ENCODE results near the gene PLCB1.
A peak's percentile ranks its signal among the peaks of the same experiment; 100 is the strongest.

Gene PLCB1

DNA sequence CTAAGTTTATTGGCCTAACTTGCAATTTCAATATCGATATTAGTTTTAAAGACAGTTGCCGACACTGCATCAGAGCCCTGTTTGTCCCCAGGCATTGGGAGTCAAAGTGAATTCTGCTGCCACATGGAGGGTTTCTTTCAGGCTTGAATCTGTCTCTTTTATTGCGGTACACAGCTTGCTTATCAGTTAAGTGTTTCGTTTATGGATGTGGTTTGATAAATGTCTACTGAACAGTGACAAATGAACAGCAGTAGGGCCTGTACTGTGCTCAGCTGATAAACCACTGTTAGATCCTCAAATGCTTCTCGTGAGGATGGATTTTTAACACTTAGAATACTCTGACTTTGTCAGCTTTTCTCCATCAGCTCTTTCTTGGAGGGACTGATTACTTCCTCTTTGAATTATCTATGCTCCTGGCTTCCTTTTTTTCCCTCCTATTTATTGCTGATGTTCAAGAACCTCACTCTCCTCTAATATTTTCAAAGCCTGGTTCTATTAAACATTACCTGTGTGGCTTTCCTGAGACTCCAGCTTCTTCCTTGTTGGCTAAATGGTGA is 240.8 kb downstream of the PLCB1 start:
- Histone ChIP-seq H3K4me1 (ENCODE audit: insufficient read depth, low read length) (peaks cover 31% of the 10 kb centered on the region), H3K36me3 (ENCODE audit: insufficient read depth, low read length) (0 out of 2 replicates have a peak, but pooled peaks cover 4% of the 10 kb centered on the region), H3K4me2 (ENCODE audit: insufficient read depth, low read length) (no peak overlapping the region), H2AFZ (ENCODE audit: low read depth, low read length) (no peak overlapping the region), H3K4me3 (ENCODE audit: low read depth in 1 of 2, low read length in 2 of 2) (no peak overlapping the region), H3K27ac (ENCODE audit: low read length) (no peak overlapping the region; the same call in 1 of the 2 replicates), H4K20me1 (ENCODE audit: insufficient read depth, low read length) (0 out of 2 replicates have a peak, but pooled peaks cover 3% of the 10 kb centered on the region), H3K9ac (ENCODE audit: low read depth, low read length) (no peak overlapping the region), H3K9me3 (ENCODE audit: insufficient read depth, low read length, severe bottlenecking) (no peaks in the 10 kb centered on the region), H3K27me3 (ENCODE audit: insufficient read depth, low read length, poor library complexity) (no peaks in the 10 kb centered on the region), H3K79me2 (ENCODE audit: insufficient read depth, low read length) (peaks cover 26% of the 10 kb centered on the region)
- DNase-seq (no peak), ATAC-seq (ENCODE audit: insufficient read depth, low read depth) (peak; percentile 63)
- TF ChIP-seq, protein P1, sequence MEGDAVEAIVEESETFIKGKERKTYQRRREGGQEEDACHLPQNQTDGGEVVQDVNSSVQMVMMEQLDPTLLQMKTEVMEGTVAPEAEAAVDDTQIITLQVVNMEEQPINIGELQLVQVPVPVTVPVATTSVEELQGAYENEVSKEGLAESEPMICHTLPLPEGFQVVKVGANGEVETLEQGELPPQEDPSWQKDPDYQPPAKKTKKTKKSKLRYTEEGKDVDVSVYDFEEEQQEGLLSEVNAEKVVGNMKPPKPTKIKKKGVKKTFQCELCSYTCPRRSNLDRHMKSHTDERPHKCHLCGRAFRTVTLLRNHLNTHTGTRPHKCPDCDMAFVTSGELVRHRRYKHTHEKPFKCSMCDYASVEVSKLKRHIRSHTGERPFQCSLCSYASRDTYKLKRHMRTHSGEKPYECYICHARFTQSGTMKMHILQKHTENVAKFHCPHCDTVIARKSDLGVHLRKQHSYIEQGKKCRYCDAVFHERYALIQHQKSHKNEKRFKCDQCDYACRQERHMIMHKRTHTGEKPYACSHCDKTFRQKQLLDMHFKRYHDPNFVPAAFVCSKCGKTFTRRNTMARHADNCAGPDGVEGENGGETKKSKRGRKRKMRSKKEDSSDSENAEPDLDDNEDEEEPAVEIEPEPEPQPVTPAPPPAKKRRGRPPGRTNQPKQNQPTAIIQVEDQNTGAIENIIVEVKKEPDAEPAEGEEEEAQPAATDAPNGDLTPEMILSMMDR (IDR thresholded peaks at IDR 0.05; ENCODE audit: borderline replicate concordance, extremely low read depth, low read length, poor library complexity, severe bottlenecking), result no peak
- TF ChIP-seq EZH2 (IDR thresholded peaks at IDR 0.05; ENCODE audit: borderline replicate concordance, low read depth, low read length, severe bottlenecking), result no peak

DNA sequence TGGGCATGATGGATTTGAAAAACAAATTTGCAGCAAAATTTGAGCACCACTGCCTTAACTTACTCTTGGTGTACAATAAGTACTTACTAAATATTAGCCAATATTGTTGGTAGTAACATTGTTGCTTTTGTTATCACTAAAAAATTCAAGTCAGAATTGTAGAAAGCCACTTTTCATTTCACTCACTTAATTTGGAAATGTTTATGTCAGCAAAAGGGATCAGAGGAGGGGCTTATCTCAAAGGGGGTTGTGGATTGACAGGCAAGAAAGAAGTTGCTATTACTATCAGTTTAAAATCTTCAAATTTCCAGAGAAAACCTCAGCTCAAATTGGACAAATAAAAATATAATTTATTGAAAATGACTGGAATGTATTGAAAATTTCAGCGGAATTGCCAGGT is 241.5 kb downstream of the PLCB1 start:
- Histone ChIP-seq H3K9me3 (ENCODE audit: insufficient read depth, low read length, severe bottlenecking) (no peaks in the 10 kb centered on the region), H4K20me1 (ENCODE audit: insufficient read depth, low read length) (0 out of 2 replicates have a peak, but pooled peaks cover 3% of the 10 kb centered on the region), H3K4me3 (ENCODE audit: low read depth in 1 of 2, low read length in 2 of 2) (no peak overlapping the region), H3K27me3 (ENCODE audit: insufficient read depth, low read length, poor library complexity) (no peaks in the 10 kb centered on the region), H2AFZ (ENCODE audit: low read depth, low read length) (no peak overlapping the region), H3K36me3 (ENCODE audit: insufficient read depth, low read length) (0 out of 2 replicates have a peak, but pooled peaks cover 4% of the 10 kb centered on the region), H3K4me2 (ENCODE audit: insufficient read depth, low read length) (no peak overlapping the region), H3K79me2 (ENCODE audit: insufficient read depth, low read length) (peaks cover 26% of the 10 kb centered on the region), H3K9ac (ENCODE audit: low read depth, low read length) (no peak overlapping the region), H3K27ac (ENCODE audit: low read length) (no peak overlapping the region), H3K4me1 (ENCODE audit: insufficient read depth, low read length) (peaks cover 25% of the 10 kb centered on the region)
- no peak for DNase-seq
- no peak for ATAC-seq (ENCODE audit: insufficient read depth, low read depth)
- TF ChIP-seq, protein P1 (IDR thresholded peaks at IDR 0.05; ENCODE audit: borderline replicate concordance, extremely low read depth, low read length, poor library complexity, severe bottlenecking), result no peak
- TF ChIP-seq EZH2 (IDR thresholded peaks at IDR 0.05; ENCODE audit: borderline replicate concordance, low read depth, low read length, severe bottlenecking), result no peak

DNA sequence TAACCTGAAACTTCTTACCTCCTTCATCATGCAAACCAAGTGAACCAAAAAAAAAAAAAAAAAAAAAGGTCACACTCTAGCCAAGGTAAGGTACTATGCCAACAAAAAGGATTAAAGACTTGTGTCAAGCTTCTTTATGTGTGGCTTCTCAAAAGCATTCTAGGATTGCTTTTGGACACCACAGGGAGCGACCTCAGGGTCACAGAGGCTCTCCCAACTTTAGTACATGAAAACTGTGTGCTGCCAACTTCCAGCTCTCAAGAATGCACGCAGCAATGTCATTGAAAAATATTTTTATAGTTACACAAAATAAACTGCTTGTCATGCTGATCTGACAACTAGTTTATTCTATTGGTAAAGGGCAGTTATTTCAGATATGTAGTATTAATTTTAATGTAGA is 243.8 kb downstream of the PLCB1 start:
- Histone ChIP-seq H3K4me1 (ENCODE audit: insufficient read depth, low read length) (peaks cover 10% of the 10 kb centered on the region), H3K36me3 (ENCODE audit: insufficient read depth, low read length) (0 out of 2 replicates have a peak, but pooled peaks cover 4% of the 10 kb centered on the region), H3K4me2 (ENCODE audit: insufficient read depth, low read length) (no peak overlapping the region), H3K9me3 (ENCODE audit: insufficient read depth, low read length, severe bottlenecking) (no peaks in the 10 kb centered on the region), H3K27ac (ENCODE audit: low read length) (no peak overlapping the region), H3K4me3 (ENCODE audit: low read depth in 1 of 2, low read length in 2 of 2) (no peak overlapping the region), H3K9ac (ENCODE audit: low read depth, low read length) (no peak overlapping the region), H4K20me1 (ENCODE audit: insufficient read depth, low read length) (no peaks in the 10 kb centered on the region), H3K27me3 (ENCODE audit: insufficient read depth, low read length, poor library complexity) (no peaks in the 10 kb centered on the region), H3K79me2 (ENCODE audit: insufficient read depth, low read length) (peaks cover 22% of the 10 kb centered on the region), H2AFZ (ENCODE audit: low read depth, low read length) (no peak overlapping the region)
- no peak for DNase-seq
- ATAC-seq (ENCODE audit: insufficient read depth, low read depth), result no peak
- TF ChIP-seq, protein P1 (IDR thresholded peaks at IDR 0.05; ENCODE audit: borderline replicate concordance, extremely low read depth, low read length, poor library complexity, severe bottlenecking), result no peak
- TF ChIP-seq EZH2 (IDR thresholded peaks at IDR 0.05; ENCODE audit: borderline replicate concordance, low read depth, low read length, severe bottlenecking), result no peak
